ENCODE results near the gene COX4I2. TPM values are rescaled to one million over a fixed set of nuclear protein-coding genes. Genes with fewer than 3 reads are reported as not detected.
A peak's percentile ranks its signal among the peaks of the same experiment; 100 is the strongest.

Gene COX4I2
- polyA plus RNA-seq, 3 donors, result not detected

DNA sequence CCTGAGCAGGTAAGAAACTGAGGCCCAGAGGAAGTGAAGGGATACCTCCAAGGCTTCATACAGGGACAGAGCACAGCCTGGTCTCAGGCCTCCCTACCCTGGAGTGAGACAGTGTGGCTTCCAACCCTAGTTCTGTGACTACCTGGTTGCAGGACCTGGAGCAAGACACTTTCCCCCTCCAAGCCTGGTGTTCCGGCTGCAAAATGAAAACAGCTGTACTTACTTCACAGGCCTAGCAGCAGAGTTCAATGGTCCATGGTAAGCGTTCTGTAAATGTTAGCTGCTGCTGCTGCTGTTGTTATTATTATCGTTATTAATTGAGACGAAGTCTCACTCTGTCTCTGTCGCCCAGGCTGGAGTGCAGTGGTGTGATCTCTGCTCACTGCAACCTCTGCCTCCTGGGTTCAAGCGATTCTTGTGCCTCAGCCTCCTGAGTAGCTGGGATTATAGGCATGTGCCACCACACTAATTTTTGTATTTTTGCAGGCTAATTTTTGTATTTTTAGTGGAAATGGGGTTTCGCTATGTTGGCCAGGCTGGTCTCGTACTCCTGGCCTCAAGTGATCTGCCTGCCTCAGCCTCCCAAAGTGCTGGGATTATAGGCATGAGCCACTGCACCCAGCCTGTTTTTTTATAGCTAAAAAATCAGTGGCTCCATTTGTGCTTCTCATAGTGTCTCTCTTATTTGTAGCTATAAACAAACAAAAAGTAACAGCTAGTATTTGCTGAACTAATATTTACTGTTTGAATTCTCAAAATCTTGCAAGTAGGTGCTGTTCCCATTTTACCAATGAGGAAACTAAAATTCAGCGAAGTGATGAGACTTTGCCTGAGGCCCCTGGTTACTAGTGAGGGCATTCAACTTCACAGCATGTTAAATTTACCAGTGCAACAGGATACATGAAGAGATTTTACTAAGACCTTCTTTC lies 41.9 kb downstream of the COX4I2 start:
- no peak for DNase-seq
- Histone ChIP-seq H3K9ac (ENCODE audit: insufficient read depth, low read length, poor library complexity, severe bottlenecking) (no peak overlapping the region), H3K27me3 (ENCODE audit: control insufficient read depth in 2 of 2, insufficient read depth in 2 of 2, low read length in 2 of 2) (no peaks in the 10 kb centered on the region), H3K79me2 (ENCODE audit: insufficient read depth, low read length) (peaks cover 8% of the 10 kb centered on the region), H2AFZ (ENCODE audit: insufficient read depth, low read depth, low read length, poor library complexity, severe bottlenecking) (no peak overlapping the region), H3K4me3 (replicated peaks in 1 of 3; ENCODE audit: low read depth in 2 of 3, low read length in 3 of 3) (no peak overlapping the region), H3K27ac (ENCODE audit: low read depth in 1 of 2, low read length in 2 of 2) (no peak overlapping the region), H3K9me3 (replicated peaks in 1 of 2; ENCODE audit: control insufficient read depth in 1 of 2, insufficient read depth in 1 of 2, low read length in 2 of 2) (no peaks in the 10 kb centered on the region), H4K20me1 (ENCODE audit: insufficient read depth, low read length) (peaks cover 40% of the 10 kb centered on the region), H3K4me1 (ENCODE audit: control insufficient read depth in 1 of 2, insufficient read depth in 2 of 2, low read length in 2 of 2) (peaks cover 17 to 21% of the 10 kb centered on the region in 2 donors), H3K36me3 (replicated peaks in 1 of 2; ENCODE audit: control insufficient read depth in 1 of 2, insufficient read depth in 2 of 2, low read length in 2 of 2) (peaks cover 10 to 58% of the 10 kb centered on the region in 2 donors), H3K4me2 (replicated peaks; ENCODE audit: extremely low read depth, low read length, poor library complexity, severe bottlenecking) (no peak overlapping the region)
- Mint-ChIP-seq H3K27ac (peak overlapping the region in 1 of 7 donors; percentile 34), H3K36me3 (peaks cover 56 to 57% of the 10 kb centered on the region in 2 donors), H3K9me3 (no peaks in the 10 kb centered on the region), H3K4me3 (no peak overlapping the region), H3K4me1 (peaks cover 31% of the 10 kb centered on the region), H3K27me3 (ENCODE audit: low read depth in 3 of 3) (peaks cover 0 to 11% (median 5%) of the 10 kb centered on the region in 3 donors)
- no peak for TF ChIP-seq CTCF (IDR thresholded peaks at IDR 0.05)
- intact Hi-C loops (cut with micrococcal nuclease), result loop anchor here (5.0 kb wide), 1 partner anchor 43 kb away; the partner anchor contains the start of gene BCL2L1 (in 2 of the 2)
- WGBS (ENCODE audit: insufficient coverage), result 100% methylated on average over 7 of the region's 9 CpGs

DNA sequence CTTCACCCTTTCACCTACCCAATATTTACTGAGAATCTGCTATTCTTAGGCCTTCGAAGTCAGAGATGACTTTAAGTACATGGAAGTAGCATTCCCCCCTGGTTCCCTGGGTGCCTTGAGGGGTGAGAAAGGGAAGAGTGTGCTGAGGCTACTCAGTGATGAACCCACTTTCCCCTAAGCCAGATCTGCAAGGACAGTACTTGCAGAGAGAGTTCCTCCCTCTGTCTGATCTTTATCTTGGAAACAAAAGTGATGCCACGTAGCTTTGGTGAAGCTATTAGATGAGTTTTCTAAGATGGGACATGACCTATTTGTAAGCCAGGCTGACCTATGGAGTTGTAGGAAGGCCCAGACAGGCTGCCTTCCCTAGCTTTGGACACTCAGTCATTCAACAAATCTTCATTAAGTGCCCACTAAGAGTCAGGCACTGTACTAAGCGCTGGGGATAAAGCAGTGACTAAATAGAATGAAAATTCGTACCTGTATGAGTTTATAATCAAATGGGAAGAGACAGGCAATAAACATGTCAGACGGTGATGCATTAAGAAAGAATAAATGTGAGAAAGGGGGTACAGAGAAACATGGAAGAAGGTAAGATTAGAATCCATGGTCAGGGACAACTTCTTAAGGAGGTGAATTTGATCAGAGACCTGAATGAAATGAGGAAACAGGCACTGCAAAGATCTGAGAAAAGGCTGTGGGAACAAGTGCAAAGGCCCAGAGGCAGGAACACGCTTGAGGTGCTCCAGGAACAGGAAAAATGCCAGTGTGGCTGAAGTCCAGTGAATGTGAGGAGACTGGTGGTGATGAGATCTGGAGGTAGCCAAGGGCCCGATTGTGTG lies 42.8 kb downstream of the COX4I2 start:
- Mint-ChIP-seq H3K27ac (peak overlapping the region in 1 of 7 donors; percentile 36), H3K27me3 (ENCODE audit: low read depth in 3 of 3) (peaks cover 0 to 8% (median 2%) of the 10 kb centered on the region in 3 donors), H3K36me3 (peaks cover 58 to 60% of the 10 kb centered on the region in 2 donors), H3K4me3 (no peak overlapping the region), H3K9me3 (no peaks in the 10 kb centered on the region), H3K4me1 (peaks cover 22% of the 10 kb centered on the region)
- no peak overlapping the region for H3K9ac ChIP-seq (ENCODE audit: insufficient read depth, low read length, poor library complexity, severe bottlenecking)
- H4K20me1 ChIP-seq (ENCODE audit: insufficient read depth, low read length), result peaks cover 42% of the 10 kb centered on the region
- H3K9me3 ChIP-seq (replicated peaks in 1 of 2; ENCODE audit: control insufficient read depth in 1 of 2, insufficient read depth in 1 of 2, low read length in 2 of 2), result no peaks in the 10 kb centered on the region
- no peak overlapping the region for H2AFZ ChIP-seq (ENCODE audit: insufficient read depth, low read depth, low read length, poor library complexity, severe bottlenecking)
- DNase-seq, result no peak
- intact Hi-C loops (cut with micrococcal nuclease), result no loop called here
- TF ChIP-seq CTCF (IDR thresholded peaks at IDR 0.05), result no peak
- H3K36me3 ChIP-seq (replicated peaks in 1 of 2; ENCODE audit: control insufficient read depth in 1 of 2, insufficient read depth in 2 of 2, low read length in 2 of 2), result peaks cover 10 to 63% of the 10 kb centered on the region in 2 donors
- H3K79me2 ChIP-seq (ENCODE audit: insufficient read depth, low read length), result peaks cover 6% of the 10 kb centered on the region
- peaks cover 8 to 12% of the 10 kb centered on the region in 2 donors for H3K4me1 ChIP-seq (ENCODE audit: control insufficient read depth in 1 of 2, insufficient read depth in 2 of 2, low read length in 2 of 2)
- WGBS (ENCODE audit: insufficient coverage), result 95% methylated on average over 4 of the region's 7 CpGs
- H3K27ac ChIP-seq (ENCODE audit: low read depth in 1 of 2, low read length in 2 of 2), result no peak overlapping the region
- no peak overlapping the region for H3K4me3 ChIP-seq (replicated peaks in 1 of 3; ENCODE audit: low read depth in 2 of 3, low read length in 3 of 3)
- no peak overlapping the region for H3K4me2 ChIP-seq (replicated peaks; ENCODE audit: extremely low read depth, low read length, poor library complexity, severe bottlenecking)
- no peaks in the 10 kb centered on the region for H3K27me3 ChIP-seq (ENCODE audit: control insufficient read depth in 2 of 2, insufficient read depth in 2 of 2, low read length in 2 of 2)
